ENCODE results near the gene CLEC19A.

CLEC19A gene

GRCh38 chr16:19344980-19345379 lies 59.4 kb downstream of the CLEC19A start:
- H3K4me3 ChIP-seq (replicated peaks; ENCODE audit: low read depth, low read length), result no peak overlapping the region
- TF ChIP-seq CTCF (IDR thresholded peaks at IDR 0.05; ENCODE audit: low read depth, low read length, missing control alignments), result no peak
- no peak for DNase-seq (ENCODE audit: extremely low read depth, low read depth)

GRCh38 chr16:19346335-19346922 lies 60.9 kb downstream of the CLEC19A start:
- DNase-seq (ENCODE audit: extremely low read depth, low read depth), result no peak
- no peak overlapping the region for H3K4me3 ChIP-seq (replicated peaks; ENCODE audit: low read depth, low read length)
- TF ChIP-seq CTCF (IDR thresholded peaks at IDR 0.05; ENCODE audit: low read depth, low read length, missing control alignments), result no peak

- no peak for TF ChIP-seq CTCF (IDR thresholded peaks at IDR 0.05; ENCODE audit: low read depth, low read length, missing control alignments)
- H3K4me3 ChIP-seq (replicated peaks; ENCODE audit: low read depth, low read length), result no peak overlapping the region
- no peak for DNase-seq (ENCODE audit: extremely low read depth, low read depth)
Measured at GRCh38 chr16:19348125-19348524, 62.6 kb downstream of the CLEC19A start.

GRCh38 chr16:19348578-19349315 lies 63.2 kb downstream of the CLEC19A start:
- H3K4me3 ChIP-seq (replicated peaks; ENCODE audit: low read depth, low read length), result no peak overlapping the region
- DNase-seq (ENCODE audit: extremely low read depth, low read depth), result no peak
- no peak for TF ChIP-seq CTCF (IDR thresholded peaks at IDR 0.05; ENCODE audit: low read depth, low read length, missing control alignments)

- no peak for DNase-seq (ENCODE audit: extremely low read depth, low read depth)
- no peak overlapping the region for H3K4me3 ChIP-seq (replicated peaks; ENCODE audit: low read depth, low read length)
- no peak for TF ChIP-seq CTCF (IDR thresholded peaks at IDR 0.05; ENCODE audit: low read depth, low read length, missing control alignments)
Measured at GRCh38 chr16:19354371-19354770, 68.8 kb downstream of the CLEC19A start.

GRCh38 chr16:19356024-19356952 lies 70.8 kb downstream of the CLEC19A start:
- DNase-seq (ENCODE audit: extremely low read depth, low read depth), result no peak
- no peak for TF ChIP-seq CTCF (IDR thresholded peaks at IDR 0.05; ENCODE audit: low read depth, low read length, missing control alignments)
- H3K4me3 ChIP-seq (replicated peaks; ENCODE audit: low read depth, low read length), result no peak overlapping the region
